Stimulated activated CD8-positive, alpha-beta memory T cell treated with anti-CD3 and anti-CD28 coated beads, Interleukin-7, amount 100 ng/mL, for 1 hour (primary cell): ENCODE measurements around the gene RAB40B.

Experiments used
- DNase-seq, 2 donors: peaks; one replicate each; pipeline ENCODE4 v3.0.0-alpha.2; 2020; ENCODE audit warnings: low read depth in 2 of 2

Gene RAB40B

GRCh38 chr17:82692268-82692667 is 6.2 kb downstream of the RAB40B start:
- DNase-seq: no peak

- no peak for DNase-seq
Measured at GRCh38 chr17:82691714-82692113, 6.8 kb downstream of the RAB40B start.

GRCh38 chr17:82690786-82691489 is 7.6 kb downstream of the RAB40B start:
- no peak for DNase-seq

- DNase-seq: no peak
Measured at GRCh38 chr17:82689077-82689476, 9.4 kb downstream of the RAB40B start.

GRCh38 chr17:82687871-82688270 is 10.6 kb downstream of the RAB40B start:
- no peak for DNase-seq

- DNase-seq: no peak
Measured at GRCh38 chr17:82687375-82687861, 11.1 kb downstream of the RAB40B start.

GRCh38 chr17:82686366-82687324 is 11.9 kb downstream of the RAB40B start:
- no peak for DNase-seq

- DNase-seq: no peak
Measured at GRCh38 chr17:82685291-82685690, 13.2 kb downstream of the RAB40B start.

GRCh38 chr17:82684228-82684841 is 14.2 kb downstream of the RAB40B start:
- DNase-seq: no peak

- no peak for DNase-seq
Measured at GRCh38 chr17:82683534-82683933, 15.0 kb downstream of the RAB40B start.

- DNase-seq: no peak
Measured at GRCh38 chr17:82681547-82681946, 17.0 kb downstream of the RAB40B start.

GRCh38 chr17:82679586-82680465 is 18.7 kb downstream of the RAB40B start:
- no peak for DNase-seq

- DNase-seq: no peak
Measured at GRCh38 chr17:82678265-82678891, 20.1 kb downstream of the RAB40B start.

GRCh38 chr17:82677353-82677925 is 21.1 kb downstream of the RAB40B start:
- DNase-seq: no peak

- no peak for DNase-seq
Measured at GRCh38 chr17:82675476-82676245, 22.8 kb downstream of the RAB40B start.

- no peak for DNase-seq
Measured at GRCh38 chr17:82674656-82675475, 23.6 kb downstream of the RAB40B start.

- no peak for DNase-seq
Measured at GRCh38 chr17:82670661-82671450, 27.6 kb downstream of the RAB40B start.

GRCh38 chr17:82668631-82669099 is 29.8 kb downstream of the RAB40B start:
- DNase-seq: no peak
